GM18502 (cell line): ENCODE results near the gene USP46.
A peak's percentile ranks its signal among the peaks of the same experiment; 100 is the strongest.

Experiments used
- ATAC-seq: cut with Tn5 transposase; IDR thresholded peaks from one replicate; pipeline ENCODE4 v1.9.1; 2021; ENCODE audit warnings: mild to moderate bottlenecking; ENCODE audit not compliant: unreplicated experiment, poor library complexity

Gene USP46

DNA sequence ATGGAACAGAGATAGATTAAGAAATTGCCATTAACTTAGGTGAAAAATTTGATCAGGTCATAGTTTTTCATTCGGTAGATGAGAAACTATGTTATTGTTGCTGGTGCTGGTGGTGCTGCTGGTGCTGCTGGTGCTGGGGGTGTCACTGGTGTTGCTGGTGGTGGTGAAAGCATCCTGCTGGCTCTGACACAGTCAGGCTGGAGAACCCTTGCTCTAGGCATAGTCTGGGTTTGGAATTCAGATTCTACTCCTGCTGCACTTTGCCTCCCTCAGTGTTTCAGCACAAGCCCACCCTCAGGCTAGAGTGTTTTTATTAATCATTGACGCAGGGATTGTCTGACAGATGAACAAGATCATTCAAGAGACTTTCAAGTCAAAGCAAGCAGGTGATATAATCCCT, 80.2 kb downstream of the USP46 start:
- ATAC-seq, result no peak

- no peak for ATAC-seq
Observed at GRCh38 chr4:52577624-52577962, 81.5 kb downstream of the USP46 start.

GRCh38 chr4:52576961-52577623, 82.0 kb downstream of the USP46 start:
- no peak for ATAC-seq

GRCh38 chr4:52576326-52576725, 82.8 kb downstream of the USP46 start:
- ATAC-seq, result no peak

DNA sequence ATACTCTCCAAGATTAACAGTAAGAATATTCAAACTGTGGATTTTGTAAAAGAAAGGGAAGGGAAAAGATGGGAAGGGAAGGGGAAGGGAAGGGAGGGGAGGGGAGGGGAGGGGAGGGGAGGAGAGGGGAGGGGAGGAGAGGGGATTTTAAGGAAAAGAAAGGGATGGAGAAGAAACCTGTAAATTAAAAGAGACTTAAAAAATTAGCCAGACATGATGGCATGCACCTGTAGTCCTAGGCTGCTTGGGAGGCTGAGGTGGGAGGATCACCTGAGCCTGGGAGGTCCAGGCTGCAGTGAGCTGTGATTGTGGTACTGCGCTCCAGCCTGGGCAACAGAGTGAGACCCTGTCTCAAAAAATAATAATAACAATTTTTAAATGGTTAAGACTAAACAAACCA, 83.7 kb downstream of the USP46 start:
- ATAC-seq, result no peak

DNA sequence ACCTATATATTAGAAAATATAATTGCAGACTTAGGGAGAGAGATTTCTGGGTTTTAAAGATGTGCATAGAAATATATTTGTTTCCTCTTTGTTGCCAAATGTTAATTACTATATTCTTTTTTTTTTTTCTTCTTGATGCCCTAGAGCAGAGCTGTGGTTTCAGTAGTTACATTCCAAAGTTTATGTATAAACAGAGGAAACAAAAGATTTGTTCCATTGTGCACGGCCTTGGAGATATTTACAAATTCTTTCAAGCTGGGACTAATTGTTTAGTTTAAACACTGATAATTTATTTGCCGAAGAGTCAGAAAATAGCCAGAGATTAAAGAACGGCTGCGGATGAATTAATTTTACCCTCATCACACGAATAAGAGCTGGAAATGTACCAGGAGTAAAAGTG, 85.1 kb downstream of the USP46 start:
- no peak for ATAC-seq

GRCh38 chr4:52573551-52573950, 85.5 kb downstream of the USP46 start:
- ATAC-seq, result no peak

DNA sequence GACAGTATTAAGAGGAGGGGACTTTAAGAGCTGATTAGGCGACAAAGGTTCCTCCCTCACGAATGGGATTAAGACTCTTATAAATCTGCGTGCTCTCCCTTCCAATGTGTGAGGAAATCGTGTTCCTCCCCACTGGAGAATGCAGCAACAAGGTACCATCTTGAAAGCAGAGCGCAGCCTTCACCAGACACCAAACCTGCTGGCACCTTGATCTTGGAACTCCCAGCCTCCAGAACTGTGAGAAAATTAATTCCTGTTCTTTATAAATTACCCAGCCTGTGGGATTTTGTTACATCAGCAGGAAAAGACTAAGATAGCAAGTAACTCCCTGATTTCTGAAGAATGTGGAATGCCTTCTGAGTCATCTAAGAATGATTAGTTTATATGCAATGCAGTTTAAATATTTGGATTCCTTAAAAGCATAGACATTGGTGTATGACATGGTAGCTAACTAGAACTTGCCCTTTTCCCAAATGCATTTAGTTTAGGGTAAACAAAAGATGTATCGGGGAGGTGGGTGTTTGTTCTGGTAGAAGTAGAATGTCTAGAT, 86.1 kb downstream of the USP46 start:
- no peak for ATAC-seq

DNA sequence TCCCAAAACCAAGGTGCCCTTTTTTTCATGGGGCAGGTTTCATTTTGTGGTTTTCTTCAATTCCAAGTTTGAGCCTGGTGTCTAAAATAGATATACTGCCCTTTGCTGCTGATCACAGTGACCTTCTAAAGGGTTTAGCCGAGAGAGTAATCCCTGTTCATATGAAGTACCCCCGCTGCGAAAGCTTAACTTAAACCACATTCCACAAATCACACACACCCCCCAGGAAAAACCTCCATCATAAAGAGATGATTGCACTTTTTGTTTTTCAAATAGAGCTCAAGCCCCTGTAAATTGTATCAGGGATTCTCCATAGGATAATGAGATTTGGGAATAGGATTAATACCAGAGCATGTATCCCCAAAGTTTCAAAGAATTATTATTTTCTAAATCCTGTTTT, 90.8 kb downstream of the USP46 start:
- ATAC-seq, result no peak

DNA sequence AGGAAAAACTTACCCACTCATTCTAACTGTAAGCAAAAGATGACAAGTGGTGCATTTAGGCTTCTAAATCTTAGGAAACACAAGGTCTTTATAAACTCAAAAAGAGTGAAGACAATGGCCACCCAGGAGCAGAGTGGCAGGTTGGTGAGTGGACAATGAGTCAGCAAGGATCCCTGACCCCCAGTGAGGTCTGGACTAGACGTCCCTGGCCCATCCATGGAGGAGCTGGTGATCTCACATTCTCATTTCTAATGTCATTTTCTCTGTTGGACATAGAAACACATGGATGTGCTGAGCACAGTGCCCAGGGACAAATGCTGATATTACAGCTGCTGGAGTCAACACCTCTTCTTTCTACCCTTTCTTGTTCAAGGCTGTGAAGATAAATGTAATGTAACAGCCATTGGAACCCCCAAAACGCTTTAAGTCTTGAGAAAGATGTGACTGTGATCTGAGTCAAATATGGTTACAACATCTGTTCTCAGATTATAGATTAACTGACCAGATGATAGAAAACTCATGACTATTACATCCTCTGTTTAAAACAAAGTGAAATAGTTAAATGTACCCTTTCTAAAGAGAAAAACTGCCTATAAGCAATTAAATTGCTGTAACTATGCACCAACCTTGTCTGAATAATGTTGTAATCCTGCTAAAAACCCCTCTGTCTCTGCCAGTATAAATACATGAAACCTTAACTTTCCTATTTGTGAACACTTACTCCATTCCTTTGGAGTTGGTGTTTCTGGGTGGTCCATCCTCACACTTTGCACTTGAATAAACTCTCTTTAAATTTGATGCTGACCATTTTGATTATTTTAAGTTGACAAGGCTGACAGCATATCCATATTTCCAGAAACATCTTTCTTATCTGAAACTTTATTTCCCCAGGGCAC, 92.7 kb downstream of the USP46 start:
- ATAC-seq, result no peak

DNA sequence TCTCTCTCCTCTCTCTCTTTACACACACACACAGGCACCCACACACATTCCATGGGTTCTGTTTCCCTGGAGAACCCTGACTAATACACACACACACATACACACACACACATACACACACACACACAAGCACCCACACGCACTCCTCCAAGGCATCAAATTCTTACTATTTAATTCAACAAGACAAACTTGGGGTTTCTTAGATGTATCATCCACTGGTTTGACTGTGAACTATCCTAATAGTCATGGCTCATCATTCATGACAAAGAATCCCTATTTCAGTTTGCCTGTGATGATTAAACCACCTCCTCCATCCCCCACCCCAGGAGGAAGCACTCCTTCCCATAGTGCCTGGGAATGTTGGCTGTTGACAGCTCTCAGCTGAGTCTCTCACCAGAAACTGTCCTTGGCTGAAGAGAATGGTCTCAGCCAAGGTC, 98.2 kb downstream of the USP46 start:
- no peak for ATAC-seq

DNA sequence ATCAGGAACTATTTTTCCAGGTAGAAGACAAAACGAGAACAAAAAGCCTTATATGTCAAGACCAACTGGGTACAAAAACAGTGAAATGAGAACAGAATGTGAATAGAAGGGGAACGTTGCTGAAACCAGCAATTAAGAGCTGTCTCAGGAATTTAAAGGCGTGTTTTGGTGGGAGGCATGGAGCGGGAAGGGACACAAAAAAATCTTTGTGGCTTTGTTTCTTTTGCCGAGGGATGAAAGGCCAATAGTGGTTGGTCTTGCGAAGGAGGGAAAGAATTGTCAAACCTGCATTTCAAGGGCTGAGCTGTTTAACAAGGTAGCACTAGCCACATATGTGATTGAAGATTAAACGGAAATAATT, 103.8 kb downstream of the USP46 start:
- ATAC-seq, result no peak

DNA sequence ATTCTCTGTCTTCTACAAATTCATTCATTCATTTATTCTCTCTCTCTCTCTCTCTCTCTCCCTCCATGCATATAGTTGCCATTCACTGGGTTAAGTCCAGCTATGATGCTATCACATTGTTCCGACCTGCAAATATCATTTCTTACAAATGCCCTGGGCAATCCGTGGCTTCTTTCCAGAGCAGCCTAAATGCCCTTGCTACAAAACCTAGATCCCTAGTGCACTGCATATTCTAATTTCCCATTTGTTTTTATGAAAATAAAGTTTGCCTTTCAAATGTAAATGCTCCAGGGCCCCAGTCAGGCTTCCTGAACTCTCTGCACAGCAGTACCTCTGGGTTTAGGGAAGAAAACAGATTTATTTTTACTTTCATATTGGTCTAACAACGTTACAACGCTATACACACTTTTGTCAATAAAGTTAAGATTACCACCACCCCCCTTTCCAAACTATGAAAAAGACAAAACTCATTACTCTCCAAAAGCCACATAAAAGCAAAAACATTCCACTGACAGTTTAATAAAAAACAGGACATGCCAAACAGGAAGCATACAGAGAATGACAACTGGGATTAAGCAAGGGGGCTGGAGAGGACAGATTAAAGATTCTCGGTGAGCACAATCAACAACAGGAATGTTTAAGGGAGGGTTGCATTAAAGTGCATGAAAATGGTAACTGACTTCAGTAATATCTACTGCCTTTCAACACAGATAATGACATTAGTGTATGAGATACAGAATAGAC, 104.3 kb downstream of the USP46 start:
- ATAC-seq, result no peak

DNA sequence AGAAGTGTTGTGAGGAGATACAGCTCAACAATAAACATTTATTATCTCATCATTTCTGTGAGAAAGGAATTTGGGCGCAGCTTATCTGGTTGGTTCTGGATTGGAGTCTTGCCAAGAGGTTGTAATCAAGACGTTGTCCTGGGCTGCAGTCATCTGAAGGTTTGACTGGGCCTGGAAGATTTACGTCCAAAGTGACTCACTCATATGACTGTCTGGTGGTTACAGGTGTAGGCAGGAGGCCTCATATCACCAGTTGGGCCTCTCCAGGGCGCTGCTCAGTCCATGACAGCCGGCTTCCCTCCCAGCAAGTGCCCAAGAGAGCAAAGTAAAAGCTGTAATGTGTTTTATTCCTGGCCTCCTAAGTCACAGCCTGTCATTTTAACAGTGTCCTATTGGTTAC, 106.3 kb downstream of the USP46 start:
- no peak for ATAC-seq

GRCh38 chr4:52551487-52551886, 107.6 kb downstream of the USP46 start:
- ATAC-seq, result no peak

DNA sequence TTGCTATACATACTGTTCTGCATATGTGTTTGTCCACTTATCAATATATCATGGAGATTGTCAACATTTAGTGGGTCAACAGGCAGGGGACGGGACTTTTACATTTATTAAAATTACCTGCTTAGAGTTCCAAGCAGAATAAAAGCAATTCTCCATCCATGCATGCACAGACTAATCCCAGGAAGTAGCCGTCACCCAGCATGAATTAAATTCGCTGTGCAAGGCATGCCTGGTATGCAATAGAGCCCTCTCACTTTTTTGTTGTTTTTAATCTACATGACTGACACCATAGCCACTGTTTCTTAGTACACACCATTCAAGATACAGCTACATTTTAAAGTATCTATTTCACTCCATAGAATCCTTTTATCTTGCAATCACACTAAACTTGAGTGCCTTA, 108.9 kb downstream of the USP46 start:
- ATAC-seq, result no peak

DNA sequence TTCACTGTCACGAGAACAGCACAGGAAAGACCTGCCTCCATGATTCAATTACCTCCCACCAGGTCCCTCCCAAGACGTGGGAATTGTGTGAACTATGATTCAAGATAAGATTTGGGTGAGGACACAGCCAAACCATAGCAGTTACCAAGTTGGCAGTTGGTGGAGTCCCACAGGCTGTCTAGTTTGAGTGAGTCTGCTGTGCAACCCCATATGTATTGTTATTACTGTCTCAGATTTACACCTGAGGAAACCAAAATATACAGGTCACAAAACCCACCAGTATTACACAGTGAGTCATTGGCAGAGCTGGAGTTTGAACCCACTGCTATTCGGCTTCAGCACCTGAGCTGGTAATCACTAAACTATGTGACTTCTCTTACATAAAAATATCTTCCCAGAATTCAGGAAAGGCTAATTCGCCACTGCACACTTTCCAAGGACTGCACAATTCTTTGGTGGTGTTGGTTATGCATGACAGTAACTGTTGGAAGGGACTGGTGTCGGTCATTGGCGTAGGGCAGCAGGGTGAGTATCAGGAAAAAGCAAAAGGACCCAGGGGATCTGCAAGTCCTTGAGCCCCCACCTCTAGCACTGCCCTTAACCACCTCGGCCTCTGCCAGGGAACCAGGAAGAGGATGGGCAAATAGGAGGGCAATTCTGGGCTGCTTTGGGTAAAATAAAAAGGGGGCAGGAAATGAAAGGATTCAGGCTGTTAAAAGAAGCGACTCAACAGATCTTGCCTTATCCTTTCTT, 110.1 kb downstream of the USP46 start:
- no peak for ATAC-seq

DNA sequence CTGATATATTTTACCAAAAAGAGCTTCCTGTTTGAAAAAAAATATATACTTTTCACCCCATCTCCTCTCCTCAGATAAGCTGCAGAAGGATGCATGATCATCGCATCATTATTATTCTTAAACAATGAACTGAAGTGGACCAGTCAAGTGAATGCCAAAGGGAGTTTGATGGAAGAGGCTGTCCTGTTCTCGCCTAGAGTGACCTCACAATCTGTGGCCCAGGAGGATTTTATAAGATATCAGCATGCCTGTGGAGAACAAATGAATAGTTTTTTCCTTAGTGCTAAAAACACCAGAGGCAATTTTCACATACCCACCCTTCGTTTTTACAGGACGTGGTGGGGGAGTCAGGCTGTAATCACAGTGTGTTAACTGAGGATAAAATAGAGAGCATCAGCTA, 112.7 kb downstream of the USP46 start:
- ATAC-seq, result no peak

DNA sequence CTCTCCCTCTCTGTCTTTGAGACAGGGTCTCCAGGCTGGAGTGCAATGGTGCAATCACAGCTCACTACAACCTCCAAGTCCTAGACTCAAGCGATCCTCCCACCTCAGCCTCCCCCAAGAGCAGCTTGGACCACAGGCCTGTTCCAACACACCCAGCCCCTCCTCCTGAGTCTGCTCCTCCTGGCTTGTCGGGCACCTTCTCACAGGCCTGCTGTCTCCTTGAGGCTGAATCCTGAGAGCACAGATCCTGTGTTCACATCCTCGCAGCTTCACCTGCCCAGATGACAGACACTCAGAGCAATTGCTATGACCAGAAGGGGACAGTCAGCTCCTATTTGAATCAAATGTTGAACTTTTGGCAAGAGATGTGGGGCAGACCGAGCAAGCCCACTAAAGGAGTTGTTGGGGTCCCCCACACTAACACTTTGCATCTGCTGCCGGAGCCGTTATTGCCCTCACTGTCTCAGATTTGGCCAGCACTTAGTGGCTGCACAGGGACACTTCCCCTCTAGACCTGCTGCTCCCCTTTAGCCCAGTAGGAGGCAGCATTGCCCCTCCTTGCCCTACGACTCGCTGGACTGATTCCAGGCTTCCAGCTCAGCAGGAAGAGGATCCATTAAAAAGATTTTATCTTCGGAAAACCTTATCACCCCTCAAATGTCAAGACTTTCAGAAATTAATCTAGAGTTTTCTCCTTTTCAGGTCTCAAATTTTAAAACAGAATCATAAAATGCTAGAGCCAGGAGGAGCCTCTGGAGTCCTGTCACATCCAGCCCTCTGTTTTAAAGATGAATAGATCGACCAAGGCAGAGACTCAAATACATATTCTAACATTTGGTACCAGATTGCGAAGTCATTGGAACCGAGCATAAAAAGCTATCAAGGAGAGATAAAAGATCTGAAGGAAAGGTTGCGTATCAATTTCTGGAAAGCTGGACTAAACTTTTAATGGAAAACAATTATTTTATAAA, 113.7 kb downstream of the USP46 start:
- ATAC-seq, result peak; percentile 82
